ENCODE results near the gene OR10A6. TPM values are rescaled to one million over a fixed set of nuclear protein-coding genes. Genes with fewer than 3 reads are reported as not detected.

OR10A6 gene
- total and polyA plus RNA-seq, 10 of the 15 experiments (the other 5 are each of a cell fraction or from before 2014, with no cell fraction given), result not detected

DNA sequence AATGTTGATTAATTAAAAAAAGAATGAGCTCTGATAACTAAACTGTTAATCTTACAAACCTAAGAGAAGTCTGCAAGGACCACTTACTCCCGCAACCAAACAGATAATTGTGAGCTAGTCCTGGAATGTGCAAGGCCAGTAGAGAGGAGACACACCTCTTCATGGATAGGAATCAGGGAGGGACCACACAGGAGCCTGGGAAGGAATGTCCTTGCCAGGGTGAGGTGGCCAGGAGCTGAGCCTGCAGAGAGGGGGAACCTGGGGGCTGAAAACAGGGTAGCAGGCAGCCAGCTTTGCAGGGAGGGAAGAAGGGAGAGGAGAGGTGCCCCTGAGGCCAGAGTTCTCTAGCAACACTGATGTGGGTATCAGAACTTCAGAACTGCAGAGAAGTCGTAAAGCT lies 43.6 kb upstream of the OR10A6 start:
- FAIRE-seq (no peak), DNase-seq (ENCODE audit: low read depth, low spot score) (no peak), ATAC-seq (no peak)
- POLR2A ChIA-PET, result no interaction called here
- H3K4me1 ChIP-seq (ENCODE audit: control insufficient read depth, insufficient read depth, low read length), result no peaks in the 10 kb centered on the region
- no peaks in the 10 kb centered on the region for H3K36me3 ChIP-seq (ENCODE audit: control insufficient read depth in 2 of 2, insufficient read depth in 2 of 2, low read length in 1 of 2)
- RAD21 ChIA-PET (ENCODE audit: unreplicated experiment), result interaction anchor here (2.2 kb wide), 1 partner anchor 12 kb away, joined by 13 read pairs; the partner anchor contains the start of gene EIF3F
- H3K4me3 ChIP-seq, result no peak overlapping the region
- no peaks in the 10 kb centered on the region for H3K79me2 ChIP-seq (ENCODE audit: control insufficient read depth, insufficient read depth, low read length)
- CTCF ChIA-PET, result interaction anchor here (1.2 to 3.5 kb wide), 2 partner anchors 12 to 82 kb away, joined by 3 to 15 read pairs; partner anchors contain the start of gene EIF3F
- H3K4me2 ChIP-seq (ENCODE audit: control insufficient read depth, insufficient read depth), result no peak overlapping the region
- BruUV-seq (replicated peaks), result no TSS peak
- SMC1A ChIA-PET (ENCODE audit: uncharacterized antibody, unreplicated experiment), result interaction anchor here (1.0 to 2.2 kb wide), 3 partner anchors 11 to 84 kb away, joined by 3 to 10 read pairs (median 5); partner anchors contain the start of gene EIF3F
- intact Hi-C loops (cut with micrococcal nuclease; ENCODE audit: unreplicated experiment), result no loop called here
- H2AFZ ChIP-seq (ENCODE audit: control insufficient read depth, low read depth, low read length), result no peak overlapping the region
- H3K9me3 ChIP-seq (replicated peaks; ENCODE audit: control insufficient read depth, insufficient read depth, low read length), result no peaks in the 10 kb centered on the region
- H3K27me3 ChIP-seq (replicated peaks in 1 of 2; ENCODE audit: control insufficient read depth in 2 of 2, insufficient read depth in 2 of 2, low read length in 1 of 2), result no peaks in the 10 kb centered on the region
- 42% methylated on average over 2 of the region's 2 CpGs for WGBS (ENCODE audit: insufficient coverage, insufficient replicate concordance, low lambda C conversion rate, missing lambda C conversion rate)
- no peaks in the 10 kb centered on the region for H4K20me1 ChIP-seq (ENCODE audit: control insufficient read depth, insufficient read depth)
- in situ Hi-C loops (cut with MboI), result no loop called here
- no peak overlapping the region for H3K27ac ChIP-seq (ENCODE audit: control insufficient read depth, insufficient read depth)
- no peak overlapping the region for H3K9ac ChIP-seq (ENCODE audit: control insufficient read depth, insufficient read depth, low read length)
- TF ChIP-seq MYB (IDR thresholded peaks at IDR 0.05; ENCODE audit: borderline replicate concordance, low read depth, low read length), result no peak
- TF ChIP-seq, protein P1, sequence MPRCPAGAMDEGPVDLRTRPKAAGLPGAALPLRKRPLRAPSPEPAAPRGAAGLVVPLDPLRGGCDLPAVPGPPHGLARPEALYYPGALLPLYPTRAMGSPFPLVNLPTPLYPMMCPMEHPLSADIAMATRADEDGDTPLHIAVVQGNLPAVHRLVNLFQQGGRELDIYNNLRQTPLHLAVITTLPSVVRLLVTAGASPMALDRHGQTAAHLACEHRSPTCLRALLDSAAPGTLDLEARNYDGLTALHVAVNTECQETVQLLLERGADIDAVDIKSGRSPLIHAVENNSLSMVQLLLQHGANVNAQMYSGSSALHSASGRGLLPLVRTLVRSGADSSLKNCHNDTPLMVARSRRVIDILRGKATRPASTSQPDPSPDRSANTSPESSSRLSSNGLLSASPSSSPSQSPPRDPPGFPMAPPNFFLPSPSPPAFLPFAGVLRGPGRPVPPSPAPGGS (IDR thresholded peaks at IDR 0.05; ENCODE audit: borderline replicate concordance, insufficient read depth, low read depth, low read length, poor library complexity, severe bottlenecking), result no peak
- TF ChIP-seq, protein P2, sequence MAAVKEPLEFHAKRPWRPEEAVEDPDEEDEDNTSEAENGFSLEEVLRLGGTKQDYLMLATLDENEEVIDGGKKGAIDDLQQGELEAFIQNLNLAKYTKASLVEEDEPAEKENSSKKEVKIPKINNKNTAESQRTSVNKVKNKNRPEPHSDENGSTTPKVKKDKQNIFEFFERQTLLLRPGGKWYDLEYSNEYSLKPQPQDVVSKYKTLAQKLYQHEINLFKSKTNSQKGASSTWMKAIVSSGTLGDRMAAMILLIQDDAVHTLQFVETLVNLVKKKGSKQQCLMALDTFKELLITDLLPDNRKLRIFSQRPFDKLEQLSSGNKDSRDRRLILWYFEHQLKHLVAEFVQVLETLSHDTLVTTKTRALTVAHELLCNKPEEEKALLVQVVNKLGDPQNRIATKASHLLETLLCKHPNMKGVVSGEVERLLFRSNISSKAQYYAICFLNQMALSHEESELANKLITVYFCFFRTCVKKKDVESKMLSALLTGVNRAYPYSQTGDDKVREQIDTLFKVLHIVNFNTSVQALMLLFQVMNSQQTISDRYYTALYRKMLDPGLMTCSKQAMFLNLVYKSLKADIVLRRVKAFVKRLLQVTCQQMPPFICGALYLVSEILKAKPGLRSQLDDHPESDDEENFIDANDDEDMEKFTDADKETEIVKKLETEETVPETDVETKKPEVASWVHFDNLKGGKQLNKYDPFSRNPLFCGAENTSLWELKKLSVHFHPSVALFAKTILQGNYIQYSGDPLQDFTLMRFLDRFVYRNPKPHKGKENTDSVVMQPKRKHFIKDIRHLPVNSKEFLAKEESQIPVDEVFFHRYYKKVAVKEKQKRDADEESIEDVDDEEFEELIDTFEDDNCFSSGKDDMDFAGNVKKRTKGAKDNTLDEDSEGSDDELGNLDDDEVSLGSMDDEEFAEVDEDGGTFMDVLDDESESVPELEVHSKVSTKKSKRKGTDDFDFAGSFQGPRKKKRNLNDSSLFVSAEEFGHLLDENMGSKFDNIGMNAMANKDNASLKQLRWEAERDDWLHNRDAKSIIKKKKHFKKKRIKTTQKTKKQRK (IDR thresholded peaks at IDR 0.05; ENCODE audit: low read depth, low read length), result no peak
- TF ChIP-seq PML (IDR thresholded peaks at IDR 0.05; ENCODE audit: low read length), result no peak
- no peak for TF ChIP-seq MXI1 (IDR thresholded peaks at IDR 0.05; ENCODE audit: low read depth, low read length)
- TF ChIP-seq HDAC6 (IDR thresholded peaks at IDR 0.05; ENCODE audit: unreplicated experiment), result no peak
- no peak for TF ChIP-seq BHLHE40 (IDR thresholded peaks at IDR 0.05; ENCODE audit: borderline replicate concordance in 1 of 2, low read depth in 2 of 2, low read length in 1 of 2)
- no peak for TF ChIP-seq HDAC2 (IDR thresholded peaks at IDR 0.05)
- TF ChIP-seq, protein P3, sequence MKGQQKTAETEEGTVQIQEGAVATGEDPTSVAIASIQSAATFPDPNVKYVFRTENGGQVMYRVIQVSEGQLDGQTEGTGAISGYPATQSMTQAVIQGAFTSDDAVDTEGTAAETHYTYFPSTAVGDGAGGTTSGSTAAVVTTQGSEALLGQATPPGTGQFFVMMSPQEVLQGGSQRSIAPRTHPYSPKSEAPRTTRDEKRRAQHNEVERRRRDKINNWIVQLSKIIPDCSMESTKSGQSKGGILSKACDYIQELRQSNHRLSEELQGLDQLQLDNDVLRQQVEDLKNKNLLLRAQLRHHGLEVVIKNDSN (IDR thresholded peaks at IDR 0.05; ENCODE audit: borderline replicate concordance, extremely low read length, insufficient read depth, low read depth, low read length), result no peak
- TF ChIP-seq, protein P4, sequence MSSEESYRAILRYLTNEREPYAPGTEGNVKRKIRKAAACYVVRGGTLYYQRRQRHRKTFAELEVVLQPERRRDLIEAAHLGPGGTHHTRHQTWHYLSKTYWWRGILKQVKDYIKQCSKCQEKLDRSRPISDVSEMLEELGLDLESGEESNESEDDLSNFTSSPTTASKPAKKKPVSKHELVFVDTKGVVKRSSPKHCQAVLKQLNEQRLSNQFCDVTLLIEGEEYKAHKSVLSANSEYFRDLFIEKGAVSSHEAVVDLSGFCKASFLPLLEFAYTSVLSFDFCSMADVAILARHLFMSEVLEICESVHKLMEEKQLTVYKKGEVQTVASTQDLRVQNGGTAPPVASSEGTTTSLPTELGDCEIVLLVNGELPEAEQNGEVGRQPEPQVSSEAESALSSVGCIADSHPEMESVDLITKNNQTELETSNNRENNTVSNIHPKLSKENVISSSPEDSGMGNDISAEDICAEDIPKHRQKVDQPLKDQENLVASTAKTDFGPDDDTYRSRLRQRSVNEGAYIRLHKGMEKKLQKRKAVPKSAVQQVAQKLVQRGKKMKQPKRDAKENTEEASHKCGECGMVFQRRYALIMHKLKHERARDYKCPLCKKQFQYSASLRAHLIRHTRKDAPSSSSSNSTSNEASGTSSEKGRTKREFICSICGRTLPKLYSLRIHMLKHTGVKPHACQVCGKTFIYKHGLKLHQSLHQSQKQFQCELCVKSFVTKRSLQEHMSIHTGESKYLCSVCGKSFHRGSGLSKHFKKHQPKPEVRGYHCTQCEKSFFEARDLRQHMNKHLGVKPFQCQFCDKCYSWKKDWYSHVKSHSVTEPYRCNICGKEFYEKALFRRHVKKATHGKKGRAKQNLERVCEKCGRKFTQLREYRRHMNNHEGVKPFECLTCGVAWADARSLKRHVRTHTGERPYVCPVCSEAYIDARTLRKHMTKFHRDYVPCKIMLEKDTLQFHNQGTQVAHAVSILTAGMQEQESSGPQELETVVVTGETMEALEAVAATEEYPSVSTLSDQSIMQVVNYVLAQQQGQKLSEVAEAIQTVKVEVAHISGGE (CRISPR knock-in tag; IDR thresholded peaks at IDR 0.05), result no peak
- TF ChIP-seq, protein P5, sequence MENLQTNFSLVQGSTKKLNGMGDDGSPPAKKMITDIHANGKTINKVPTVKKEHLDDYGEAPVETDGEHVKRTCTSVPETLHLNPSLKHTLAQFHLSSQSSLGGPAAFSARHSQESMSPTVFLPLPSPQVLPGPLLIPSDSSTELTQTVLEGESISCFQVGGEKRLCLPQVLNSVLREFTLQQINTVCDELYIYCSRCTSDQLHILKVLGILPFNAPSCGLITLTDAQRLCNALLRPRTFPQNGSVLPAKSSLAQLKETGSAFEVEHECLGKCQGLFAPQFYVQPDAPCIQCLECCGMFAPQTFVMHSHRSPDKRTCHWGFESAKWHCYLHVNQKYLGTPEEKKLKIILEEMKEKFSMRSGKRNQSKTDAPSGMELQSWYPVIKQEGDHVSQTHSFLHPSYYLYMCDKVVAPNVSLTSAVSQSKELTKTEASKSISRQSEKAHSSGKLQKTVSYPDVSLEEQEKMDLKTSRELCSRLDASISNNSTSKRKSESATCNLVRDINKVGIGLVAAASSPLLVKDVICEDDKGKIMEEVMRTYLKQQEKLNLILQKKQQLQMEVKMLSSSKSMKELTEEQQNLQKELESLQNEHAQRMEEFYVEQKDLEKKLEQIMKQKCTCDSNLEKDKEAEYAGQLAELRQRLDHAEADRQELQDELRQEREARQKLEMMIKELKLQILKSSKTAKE (IDR thresholded peaks at IDR 0.05; ENCODE audit: low read depth, poor library complexity, severe bottlenecking), result no peak
- no peak for TF ChIP-seq POLR2A (IDR thresholded peaks at IDR 0.05; ENCODE audit: low read depth, low read length)

Measured in GM12878 (cell line).